Ovary (tissue), 9 donors: ENCODE results near the gene CELA3A. TPM values are rescaled to one million over a fixed set of nuclear protein-coding genes. Genes with fewer than 3 reads are reported as not detected.
A peak's percentile ranks its signal among the peaks of the same experiment; 100 is the strongest.

ENCODE experiments used
- DNase-seq, 5 donors: peaks; one replicate each; pipeline ENCODE4 v3.0.0-alpha.2; 2019 to 2020
- H3K27ac ChIP-seq, 2 donors: fragments of 200-600 bp; one replicate each; pipeline versions ENCODE4 v1.5.1 to v1.8.0; 2019 to 2022
- H3K27me3 ChIP-seq: fragments of 200-600 bp; one replicate; pipeline ENCODE4 v1.8.0; 2022
- H3K36me3 ChIP-seq: fragments of 200-600 bp; sonication (generic); one replicate; pipeline ENCODE4 v1.5.1; 2019
- H3K4me1 ChIP-seq: one replicate; pipeline ENCODE4 v1.8.1; 2013; ENCODE audit warnings: mild to moderate bottlenecking, moderate library complexity; ENCODE audit not compliant: insufficient read depth
- H3K4me3 ChIP-seq: fragments of 200-600 bp; sonication (generic); one replicate; pipeline ENCODE4 v1.5.1; 2017
- H3K9me3 ChIP-seq, 2 donors: fragments of 200-600 bp in 1 of 2; sonication (generic) in 1 of 2; one replicate each; pipeline versions ENCODE4 v1.5.1 to v1.8.1; 2013 to 2019; ENCODE audit warnings: mild to moderate bottlenecking in 1 of 2, moderate library complexity in 1 of 2
- CTCF ChIP-seq, 3 donors: fragments of 450-650 bp in 2 of 3; fragments of 200-600 bp in 1 of 3; IDR thresholded peaks; one replicate each; pipeline versions ENCODE4 v1.5.1 to v1.8.0; 2016 to 2022; ENCODE audit warnings: antibody characterized with exemption in 3 of 3, mild to moderate bottlenecking in 1 of 3
- EP300 ChIP-seq: sonication (generic); formaldehyde crosslinking; IDR thresholded peaks from one replicate; pipeline ENCODE4 v1.6.1; 2017; ENCODE audit warnings: antibody characterized with exemption
- POLR2A ChIP-seq: fragments of 450-650 bp; IDR thresholded peaks from one replicate; pipeline ENCODE4 v1.6.1; 2017; ENCODE audit warnings: antibody characterized with exemption, mild to moderate bottlenecking, moderate library complexity
- WGBS, 3 donors: extraction: QIAGEN DNeasy Blood & Tissue Kit in 1 of 3; methylation state at CpG; one replicate each; pipeline versions ENCODE4 v1.1.5 to v1.1.7; 2013 to 2017; 5-methylcytosine and 5-hydroxymethylcytosine counted together
- intact Hi-C, 4 donors: fragments of 100-400 bp; cut with DNase I; formaldehyde crosslinking; loops; one replicate each; pipeline versions ENCODE4 v1.11.0 to v1.15.1; 2022 to 2023
- polyA plus RNA-seq, 2 donors: library from polyadenylated mRNA; stranded (reverse); fragments of 200-250 nt in 1 of 2; fragments of 350-450 nt in 1 of 2; fragmentation: Illumina TruSeq in 1 of 2; extraction: RNeasy Lipid Tissue Mini Kit (QIAGEN cat#74804) in 1 of 2; gene quantifications; one replicate each; pipeline ENCODE4 v1.2.3, GENCODE V29; 2013 to 2014
- total RNA-seq, 7 donors: library from RNA; depleted of rRNA in 2 of 7; stranded (reverse); fragments of >200 nt in 2 of 7; fragmentation: NEBNext Ultra II Directional in 3 of 7; extraction: Animal tissue kit (Norgen Biotek cat#: 25700) in 3 of 7; gene quantifications; one replicate each; pipeline versions ENCODE4 v1.1.0 to v1.2.4, GENCODE V29; 2016 to 2023
- donor health status: DM: no; HTN: no; CAD: no; lungs with moderate emphysema.
- donor health status: DM: no; HTN: no; CAD: no.
- donor health status: Bipolar disorder and iron deficiency.
- donor health status: DM: yes; HTN: yes; CAD: no.
- donor health status: DM: no; HTN: no; CAD: no.
- donor health status: DM: yes; HTN: yes; CAD: no.

Gene CELA3A
- total and polyA plus RNA-seq, 9 donors = 0.12 to 25.4 (median 3.3) TPM; not detected in 4

- no peak overlapping the region for H3K4me3 ChIP-seq
- intact Hi-C loops = no loop called here
- 79 to 81% (median 79%) methylated on average over 18 of the region's 18 CpGs for WGBS, 3 donors
- H3K27me3 ChIP-seq = no peaks in the 10 kb centered on the region
- TF ChIP-seq EP300 (no peak), POLR2A (no peak), CTCF (IDR thresholded peaks at IDR 0.05) (no peak)
- H3K36me3 ChIP-seq = no peaks in the 10 kb centered on the region
- H3K27ac ChIP-seq = no peak overlapping the region
- peak in 1 of 5 donors; percentile 22 for DNase-seq
- H3K4me1 ChIP-seq = peaks cover 3% of the 10 kb centered on the region
- no peaks in the 10 kb centered on the region for H3K9me3 ChIP-seq
Measured at GRCh38 chr1:21956720-21957552, 44.5 kb upstream of the CELA3A start.

- Histone ChIP-seq H3K36me3 (no peaks in the 10 kb centered on the region), H3K9me3 (no peaks in the 10 kb centered on the region), H3K4me1 (no peaks in the 10 kb centered on the region), H3K27ac (no peak overlapping the region), H3K4me3 (no peak overlapping the region), H3K27me3 (no peaks in the 10 kb centered on the region)
- no peak for DNase-seq
- intact Hi-C loops = loop anchor here in 2 of 4 donors (10.0 kb wide), 1 partner anchor 97 kb away; no protein-coding TSS in a partner anchor
- 44 to 51% (median 45%) methylated on average over 2 of the region's 2 CpGs for WGBS, 3 donors
- no peak for TF ChIP-seq EP300
- no peak for TF ChIP-seq POLR2A
- no peak for TF ChIP-seq CTCF (IDR thresholded peaks at IDR 0.05)
Measured at GRCh38 chr1:21961337-21961736, 40.1 kb upstream of the CELA3A start.

- DNase-seq = no peak
- Histone ChIP-seq H3K9me3 (no peaks in the 10 kb centered on the region), H3K27ac (no peak overlapping the region), H3K4me1 (no peaks in the 10 kb centered on the region), H3K4me3 (no peak overlapping the region), H3K36me3 (no peaks in the 10 kb centered on the region), H3K27me3 (no peaks in the 10 kb centered on the region)
- intact Hi-C loops = loop anchor here in 2 of 4 donors (10.0 kb wide), 1 partner anchor 97 kb away; no protein-coding TSS in a partner anchor
- TF ChIP-seq EP300 = no peak
- TF ChIP-seq CTCF (IDR thresholded peaks at IDR 0.05) = no peak
- no peak for TF ChIP-seq POLR2A
- WGBS, 3 donors = 57 to 77% (median 63%) methylated on average over 2 of the region's 2 CpGs
Measured at GRCh38 chr1:21961799-21962198, 39.7 kb upstream of the CELA3A start.

GRCh38 chr1:21963477-21964217, 37.8 kb upstream of the CELA3A start:
- Histone ChIP-seq H3K36me3 (no peaks in the 10 kb centered on the region), H3K27ac (no peak overlapping the region), H3K4me1 (no peaks in the 10 kb centered on the region), H3K4me3 (no peak overlapping the region), H3K9me3 (no peaks in the 10 kb centered on the region), H3K27me3 (no peaks in the 10 kb centered on the region)
- DNase-seq = peak; percentile 63 to 86 (median 80)
- intact Hi-C loops = loop anchor here in 2 of 4 donors (10.0 kb wide), 1 partner anchor 99 kb away; no protein-coding TSS in a partner anchor
- no peak for TF ChIP-seq EP300
- peak; percentile 78 to 87 (median 83) for TF ChIP-seq CTCF (IDR thresholded peaks at IDR 0.05)
- 42 to 46% (median 45%) methylated on average over 11 of the region's 11 CpGs for WGBS, 3 donors
